Heart right ventricle (tissue), 16 donors: ENCODE measurements around the gene MYPN. TPM values are rescaled to one million over a fixed set of nuclear protein-coding genes. Genes with fewer than 3 reads are reported as not detected.

ENCODE experiments used
- ATAC-seq, 8 donors: fragments of 200-7000 bp; cut with Tn5 transposase; one replicate each; pipeline ENCODE4 v1.9.1; 2020; ENCODE audit warnings: mild to moderate bottlenecking in 8 of 8, moderate library complexity in 8 of 8, moderate number of reproducible peaks in 1 of 8
- DNase-seq, 2 donors: peaks; one replicate each; pipeline ENCODE4 v3.0.0-alpha.2; 2020
- H3K27ac ChIP-seq, 10 donors: fragments of 200-600 bp; sonication (generic) in 2 of 10; one replicate each; pipeline versions ENCODE4 v1.5.0 to v1.8.0; 2020 to 2022; ENCODE audit warnings: mild to moderate bottlenecking in 3 of 10
- H3K27me3 ChIP-seq, 7 donors: fragments of 200-600 bp; one replicate each; pipeline ENCODE4 v1.8.0; 2021 to 2022; ENCODE audit warnings: mild to moderate bottlenecking in 2 of 7
- H3K36me3 ChIP-seq, 9 donors: fragments of 200-600 bp; sonication (generic) in 1 of 9; one replicate each; pipeline versions ENCODE4 v1.5.0 to v1.8.0; 2020 to 2022; ENCODE audit warnings: mild to moderate bottlenecking in 2 of 9
- H3K4me1 ChIP-seq, 9 donors: fragments of 200-600 bp; sonication (generic) in 1 of 9; one replicate each; pipeline versions ENCODE4 v1.5.0 to v1.8.0; 2020 to 2022; ENCODE audit warnings: mild to moderate bottlenecking in 4 of 9
- H3K4me3 ChIP-seq, 10 donors: fragments of 200-600 bp; sonication (generic) in 2 of 10; one replicate each; pipeline versions ENCODE4 v1.5.0 to v1.8.0; 2020 to 2022; ENCODE audit warnings: mild to moderate bottlenecking in 7 of 10, moderate library complexity in 2 of 10
- H3K9me3 ChIP-seq, 11 donors: fragments of 200-600 bp in 10 of 11; sonication (generic) in 2 of 11; one replicate each; pipeline versions ENCODE4 v1.5.0 to v1.8.0; 2013 to 2022; ENCODE audit warnings: mild to moderate bottlenecking in 2 of 11, control low read depth in 1 of 11, moderate library complexity in 1 of 11
- CTCF ChIP-seq, 9 donors: fragments of 200-600 bp; sonication (generic) in 2 of 9; IDR thresholded peaks; one replicate each; pipeline versions ENCODE4 v1.5.0 to v1.8.0; 2021 to 2022; ENCODE audit warnings: antibody characterized with exemption in 9 of 9, mild to moderate bottlenecking in 5 of 9, moderate library complexity in 1 of 9
- WGBS, 2 donors: extraction: QIAGEN DNeasy Blood & Tissue Kit; methylation state at CpG; one replicate each; pipeline ENCODE4 v1.1.7; 2013; ENCODE audit warnings: inconsistent platforms in 1 of 2; 5-methylcytosine and 5-hydroxymethylcytosine counted together
- intact Hi-C, 10 donors: fragments of 100-400 bp; cut with DNase I; formaldehyde crosslinking; loops; one replicate each; pipeline versions ENCODE4 v1.11.1 to v1.14.2; 2022
- polyA plus RNA-seq, 2 donors: library from polyadenylated mRNA; stranded (reverse); fragments of 200-250 nt; gene quantifications; one replicate each; pipeline ENCODE4 v1.2.3, GENCODE V29; 2013
- total RNA-seq, 10 donors: library from RNA; stranded (reverse); fragmentation: NEBNext Ultra II Directional in 3 of 10; extraction: Animal tissue kit (Norgen Biotek cat#: 25700) in 3 of 10; gene quantifications; one replicate each; pipeline versions ENCODE4 v1.2.1 to v1.2.4, GENCODE V29; 2021 to 2023
- donor health status: Arrhythmogenic right ventricular cardiomyopathy.
- donor health status: ischemic (EF 13 %, LVEDD 7.1; RV severe dilation, severe dysfunction).
- donor health status: healthy with polysubstance abuse.
- donor health status: DM: no; HTN: yes; CAD: no.
- donor health status: DM: no; HTN: no; CAD: no.
- donor health status: ischemic (EF 25% LVEDD 6.9; RV normal size, moderate dysfunction).
- donor health status: ischemic (EF 25% LVEDD 5.7; RV mildly dilated, moderate dysfunction).
- donor health status: healthy.
- donor health status: DM: yes; HTN: yes; CAD: no.
- donor health status: Ischemic cardiomyopathy.
- donor health status: ischemic (EF 35%, LVEDD 5.7; RV mildly dilated, moderate dysfunction).
- donor health status: nonischemic (EF 11% LVEDD 7.7; RV severe dilation, severe dysfunction).
- donor health status: DM: yes; HTN: yes; CAD: no.
- donor health status: PGD.
- donor health status: ischemic (EF 29% LVEDD 5.4; RV normal size, mild dysfunction).
- donor health status: nonischemic (EF 23%, LVEDD 6.1; RV moderate dilation, normal function).

The MYPN gene
- total and polyA plus RNA-seq, 12 donors, result 27.1 to 302 (median 156) TPM

DNA sequence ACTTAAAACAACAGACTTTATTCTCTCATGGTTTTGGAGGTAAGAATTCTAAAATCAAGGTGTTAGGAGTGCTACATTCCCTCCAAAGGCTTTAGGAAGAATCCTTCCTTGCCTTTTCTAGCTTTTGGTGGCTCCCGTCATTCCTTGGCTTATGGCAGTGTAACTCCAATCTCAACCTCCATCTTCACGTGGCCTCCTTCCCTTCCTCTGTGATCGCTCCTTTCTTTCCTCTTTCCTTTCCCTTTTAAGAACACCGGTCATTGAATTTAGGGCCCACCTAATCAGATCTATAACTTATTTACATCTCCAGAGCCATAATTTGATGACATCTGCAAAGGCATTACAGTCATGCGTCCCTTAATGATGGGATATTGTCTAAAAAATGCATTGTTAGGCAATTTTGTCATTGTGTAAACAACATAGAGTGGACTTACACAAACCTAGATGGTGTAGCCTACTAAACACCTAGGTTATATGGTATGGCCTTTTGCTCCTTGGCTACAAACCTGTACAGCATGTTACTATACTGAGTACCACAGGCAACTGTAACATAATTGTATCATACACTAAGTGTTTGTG lies 28.3 kb upstream of the MYPN start:
- no peak for ATAC-seq

DNA sequence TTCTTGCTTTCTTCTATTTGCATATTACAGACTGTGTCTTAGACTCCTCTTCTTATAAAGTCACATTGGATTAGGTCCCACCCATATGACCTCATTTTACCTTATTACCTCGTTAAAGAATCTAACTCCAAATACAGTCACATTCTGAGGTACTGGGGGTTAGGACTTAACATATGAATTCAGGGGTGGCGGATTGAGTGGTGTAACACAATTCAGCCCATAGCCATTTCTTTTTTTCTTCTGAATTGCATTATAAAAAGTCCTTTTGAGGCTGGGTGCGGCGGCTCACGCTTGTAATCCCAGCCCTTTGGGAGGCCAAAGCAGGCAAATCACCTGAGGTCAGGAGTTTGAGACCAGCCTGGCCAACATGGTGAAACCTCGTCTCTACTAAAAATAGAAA lies 27.4 kb upstream of the MYPN start:
- H3K27me3 ChIP-seq, result no peaks in the 10 kb centered on the region
- 83 to 87% methylated on average over 6 of the region's 6 CpGs for WGBS, 2 donors
- no peaks in the 10 kb centered on the region for H3K9me3 ChIP-seq
- H3K4me1 ChIP-seq, result peaks cover 0 to 21% (median 0%) of the 10 kb centered on the region in 9 donors
- no peak for TF ChIP-seq CTCF (IDR thresholded peaks at IDR 0.05)
- H3K27ac ChIP-seq, result no peak overlapping the region
- no peak for DNase-seq
- intact Hi-C loops, result loop anchor here in 7 of 10 donors (2.0 to 10.0 kb wide), 5 partner anchors 73 to 223 kb away; no protein-coding TSS in a partner anchor
- no peaks in the 10 kb centered on the region for H3K36me3 ChIP-seq
- no peak for ATAC-seq
- H3K4me3 ChIP-seq, result no peak overlapping the region

More for the DNA sequence above, 28.3 kb upstream of the MYPN start:
- Histone ChIP-seq H3K4me1 (peaks cover 0 to 22% (median 0%) of the 10 kb centered on the region in 9 donors), H3K9me3 (no peaks in the 10 kb centered on the region), H3K27ac (no peak overlapping the region), H3K36me3 (no peaks in the 10 kb centered on the region), H3K27me3 (no peaks in the 10 kb centered on the region), H3K4me3 (no peak overlapping the region)
- WGBS, 2 donors, result 80 to 85% methylated on average over 5 of the region's 5 CpGs
- TF ChIP-seq CTCF (IDR thresholded peaks at IDR 0.05), result no peak
- DNase-seq, result no peak
- intact Hi-C loops, result loop anchor here in 7 of 10 donors (5.0 to 10.0 kb wide), 4 partner anchors 74 to 224 kb away; no protein-coding TSS in a partner anchor

DNA sequence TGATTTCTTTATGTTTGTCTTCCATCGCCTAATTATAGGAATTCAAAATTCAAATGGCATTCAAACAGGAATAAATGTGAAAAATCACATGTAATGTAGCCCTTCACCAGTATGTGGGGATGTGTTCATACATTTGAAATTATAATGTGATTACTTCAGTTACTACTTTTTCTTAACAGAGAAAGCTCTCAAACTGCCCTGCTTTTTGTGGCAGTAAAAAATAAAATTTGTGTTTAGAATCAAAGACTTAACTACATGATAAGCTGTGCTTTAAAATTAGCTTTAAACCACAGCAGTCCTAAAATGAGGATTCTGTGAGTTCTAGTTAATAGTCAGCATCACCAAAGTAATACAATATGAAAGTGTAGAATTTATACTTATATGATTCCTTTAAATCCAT lies 26.4 kb upstream of the MYPN start:
- 34 to 63% methylated on average over 1 of the region's 1 CpG for WGBS, 2 donors
- intact Hi-C loops, result loop anchor here in 7 of 10 donors (1.0 to 10.0 kb wide), 6 partner anchors 72 to 222 kb away; no protein-coding TSS in a partner anchor
- ATAC-seq, result peak in 2 of 8 donors; percentile 32 to 39
- H3K9me3 ChIP-seq, result no peaks in the 10 kb centered on the region
- peaks cover 0 to 27% (median 0%) of the 10 kb centered on the region in 9 donors for H3K4me1 ChIP-seq
- TF ChIP-seq CTCF (IDR thresholded peaks at IDR 0.05), result peak in 8 of 9 donors; percentile 10 to 61 (median 46)
- no peaks in the 10 kb centered on the region for H3K36me3 ChIP-seq
- H3K4me3 ChIP-seq, result no peak overlapping the region
- H3K27ac ChIP-seq, result peak overlapping the region in 3 of 10 donors; percentile 5 to 50 (median 42)
- no peak for DNase-seq
- no peaks in the 10 kb centered on the region for H3K27me3 ChIP-seq

DNA sequence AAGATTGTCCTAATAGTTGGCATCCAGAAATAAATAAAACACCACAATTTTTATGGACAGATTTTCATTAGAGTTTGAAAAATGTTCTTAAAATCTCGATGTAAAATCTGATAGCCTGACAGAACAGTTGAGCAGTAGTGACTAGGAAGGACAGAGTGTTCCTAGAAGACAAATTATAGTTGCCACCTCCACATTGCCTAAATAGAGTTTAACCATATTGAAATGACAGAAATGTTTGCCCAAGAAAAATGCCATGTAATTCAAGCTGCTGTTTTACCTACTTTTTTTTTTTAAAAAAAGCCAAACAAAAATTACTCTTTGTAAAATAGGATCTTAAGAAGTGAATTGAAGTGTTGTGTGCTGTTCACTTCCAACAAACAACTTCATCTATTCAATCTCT lies 25.3 kb upstream of the MYPN start:
- ATAC-seq, result no peak
- H3K36me3 ChIP-seq, result no peaks in the 10 kb centered on the region
- no peaks in the 10 kb centered on the region for H3K27me3 ChIP-seq
- no peak for DNase-seq
- no peak overlapping the region for H3K4me3 ChIP-seq
- 29 to 36% methylated on average over 1 of the region's 1 CpG for WGBS, 2 donors
- intact Hi-C loops, result loop anchor here in 8 of 10 donors (1.0 to 10.0 kb wide), 7 partner anchors 69 to 221 kb away; no protein-coding TSS in a partner anchor
- H3K4me1 ChIP-seq, result peaks cover 0 to 23% (median 4%) of the 10 kb centered on the region in 9 donors
- H3K27ac ChIP-seq, result peak overlapping the region in 5 of 10 donors; percentile 10 to 50 (median 23)
- no peak for TF ChIP-seq CTCF (IDR thresholded peaks at IDR 0.05)
- H3K9me3 ChIP-seq, result no peaks in the 10 kb centered on the region
